ENCODE data around the gene SETD5.

GRCh38 chr3:9399746-9400145, 2.3 kb downstream of the SETD5 start:
- TF ChIP-seq POLR2A (IDR thresholded peaks at IDR 0.05; ENCODE audit: low read depth, low read length) (no peak), POLR2AphosphoS5 (IDR thresholded peaks at IDR 0.05; ENCODE audit: insufficient read depth, low read depth, low read length) (no peak), CTCF (IDR thresholded peaks at IDR 0.05; ENCODE audit: extremely low read depth in 1 of 2, insufficient read depth in 1 of 2, low read depth in 1 of 2, low read length in 2 of 2) (no peak), EZH2 (IDR thresholded peaks at IDR 0.05; ENCODE audit: borderline replicate concordance, low read depth, low read length, severe bottlenecking) (no peak), MAX (IDR thresholded peaks at IDR 0.05; ENCODE audit: insufficient read depth, insufficient read length) (no peak), FOS (IDR thresholded peaks at IDR 0.05; ENCODE audit: borderline replicate concordance, insufficient read depth, low read length) (no peak), JUN (IDR thresholded peaks at IDR 0.05; ENCODE audit: borderline replicate concordance, insufficient read depth, insufficient read length, low read depth) (no peak)

Measured in endothelial cell of umbilical vein (primary cell).